ENCODE measurements around the gene HOXA7.

HOXA7 gene

GRCh38 chr7:27154369-27154768 lies 2.1 kb downstream of the HOXA7 start:
- TF ChIP-seq CTCF (IDR thresholded peaks at IDR 0.05; ENCODE audit: borderline replicate concordance, control extremely low read depth, extremely low read depth, insufficient read depth, missing control alignments) = no peak
- in situ Hi-C loops (cut with MboI; ENCODE audit: low sequenced_read_pairs, unreplicated experiment) = loop anchor here (10.0 to 25.0 kb wide), 3 partner anchors 300 to 780 kb away; no protein-coding TSS in a partner anchor
- no peak for DNase-seq (ENCODE audit: low spot score)

- no peak for DNase-seq (ENCODE audit: low spot score)
- TF ChIP-seq CTCF (IDR thresholded peaks at IDR 0.05; ENCODE audit: borderline replicate concordance, control extremely low read depth, extremely low read depth, insufficient read depth, missing control alignments) = no peak
- in situ Hi-C loops (cut with MboI; ENCODE audit: low sequenced_read_pairs, unreplicated experiment) = loop anchor here (10.0 to 25.0 kb wide), 3 partner anchors 299 to 779 kb away; no protein-coding TSS in a partner anchor
These were observed 2.9 kb downstream of the HOXA7 start for GRCh38 chr7:27153526-27153925.

DNA sequence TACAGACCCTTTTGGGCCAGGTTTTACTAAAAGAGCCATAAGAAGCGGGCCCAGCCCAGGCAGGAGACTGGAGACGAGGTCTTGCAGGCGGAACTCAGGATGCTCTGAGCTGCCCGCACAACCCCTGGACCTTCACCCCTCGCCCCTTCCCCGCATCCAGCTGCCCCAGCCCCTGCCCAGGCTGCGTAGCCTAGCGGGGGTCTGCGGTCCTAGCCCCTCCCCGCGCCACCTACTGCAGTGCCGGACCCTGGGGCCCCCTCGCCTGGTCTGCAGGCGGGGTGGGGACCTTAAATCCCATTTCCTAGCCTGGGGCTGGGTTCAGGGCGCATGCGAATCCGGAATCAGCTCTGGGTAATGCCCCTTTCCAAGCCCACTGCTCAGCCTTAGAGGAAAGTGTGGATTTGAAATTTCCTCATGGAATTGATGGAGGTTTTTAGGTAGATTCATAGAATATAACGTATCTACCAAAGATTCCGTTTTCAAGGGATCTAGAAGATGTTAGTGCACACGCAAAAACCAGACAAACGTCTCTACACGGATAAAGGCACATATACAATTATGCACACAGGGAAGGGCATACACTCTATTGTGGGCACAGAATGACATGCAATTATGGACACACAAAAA lies 3.5 kb downstream of the HOXA7 start:
- in situ Hi-C loops (cut with MboI; ENCODE audit: low sequenced_read_pairs, unreplicated experiment) = loop anchor here (10.0 to 25.0 kb wide), 3 partner anchors 298 to 778 kb away; no protein-coding TSS in a partner anchor
- no peak for TF ChIP-seq CTCF (IDR thresholded peaks at IDR 0.05; ENCODE audit: borderline replicate concordance, control extremely low read depth, extremely low read depth, insufficient read depth, missing control alignments)

GRCh38 chr7:27151931-27152815 lies 4.3 kb downstream of the HOXA7 start, which contains the start of gene HOXA3:
Gene HOXA3, minus strand, starts transcription at chr7:27152583. Its CDS starts 41,943 bp downstream, at chr7:27110640.
- TF ChIP-seq CTCF (IDR thresholded peaks at IDR 0.05; ENCODE audit: borderline replicate concordance, control extremely low read depth, extremely low read depth, insufficient read depth, missing control alignments) = no peak
- DNase-seq (ENCODE audit: low spot score) = no peak

More for the DNA sequence above, 3.5 kb downstream of the HOXA7 start:
- DNase-seq (ENCODE audit: low spot score) = no peak

GRCh38 chr7:27151341-27151930 lies 5.0 kb downstream of the HOXA7 start:
- in situ Hi-C loops (cut with MboI; ENCODE audit: low sequenced_read_pairs, unreplicated experiment) = loop anchor here (10.0 to 25.0 kb wide), 3 partner anchors 297 to 777 kb away; no protein-coding TSS in a partner anchor
- DNase-seq (ENCODE audit: low spot score) = no peak
- no peak for TF ChIP-seq CTCF (IDR thresholded peaks at IDR 0.05; ENCODE audit: borderline replicate concordance, control extremely low read depth, extremely low read depth, insufficient read depth, missing control alignments)

More at GRCh38 chr7:27151931-27152815, 4.3 kb downstream of the HOXA7 start, which contains the start of gene HOXA3:
- in situ Hi-C loops (cut with MboI; ENCODE audit: low sequenced_read_pairs, unreplicated experiment) = loop anchor here (10.0 to 25.0 kb wide), 3 partner anchors 297 to 777 kb away; no protein-coding TSS in a partner anchor

Data from GM13976 (cell line).